Measurements from ENCODE around the gene NDUFA12.

NDUFA12 gene

GRCh38 chr12:94922561-94922960, 80.9 kb downstream of the NDUFA12 start:
- H3K9me3 ChIP-seq (replicated peaks; ENCODE audit: insufficient read depth, low read length), result no peaks in the 10 kb centered on the region
- H3K4me3 ChIP-seq (ENCODE audit: low read length), result no peak overlapping the region
- H3K9ac ChIP-seq (ENCODE audit: low read length), result no peak overlapping the region
- no peaks in the 10 kb centered on the region for H3K27me3 ChIP-seq (replicated peaks; ENCODE audit: insufficient read depth, low read length)
- no peak overlapping the region for H3K4me2 ChIP-seq (ENCODE audit: low read depth, low read length)
- DNase-seq, result no peak
- H3K4me1 ChIP-seq (ENCODE audit: low read length), result no peaks in the 10 kb centered on the region
- no peak overlapping the region for H2AFZ ChIP-seq (ENCODE audit: low read length)
- no peak overlapping the region for H3K27ac ChIP-seq (ENCODE audit: low read length)
- no peaks in the 10 kb centered on the region for H4K20me1 ChIP-seq (ENCODE audit: insufficient read depth, low read length)
- no peak for TF ChIP-seq CTCF (IDR thresholded peaks at IDR 0.05; ENCODE audit: low read length)
- TF ChIP-seq EZH2phosphoT487 (IDR thresholded peaks at IDR 0.05; ENCODE audit: low read length), result no peak
- no peak for TF ChIP-seq EZH2 (optimal IDR thresholded peaks at IDR 0.05; ENCODE audit: low read depth, low read length)
- H3K36me3 ChIP-seq (replicated peaks; ENCODE audit: insufficient read depth, low read length), result no peaks in the 10 kb centered on the region
- H3F3A ChIP-seq (ENCODE audit: insufficient read depth, low read length), result no peaks in the 10 kb centered on the region
- no peaks in the 10 kb centered on the region for H3K9me2 ChIP-seq (replicated peaks; ENCODE audit: insufficient read depth, low read length)
- no peaks in the 10 kb centered on the region for H3K79me2 ChIP-seq (ENCODE audit: low read length)

Measured in MM.1S (cell line).